ENCODE measurements around the gene BTN1A1.

DNA sequence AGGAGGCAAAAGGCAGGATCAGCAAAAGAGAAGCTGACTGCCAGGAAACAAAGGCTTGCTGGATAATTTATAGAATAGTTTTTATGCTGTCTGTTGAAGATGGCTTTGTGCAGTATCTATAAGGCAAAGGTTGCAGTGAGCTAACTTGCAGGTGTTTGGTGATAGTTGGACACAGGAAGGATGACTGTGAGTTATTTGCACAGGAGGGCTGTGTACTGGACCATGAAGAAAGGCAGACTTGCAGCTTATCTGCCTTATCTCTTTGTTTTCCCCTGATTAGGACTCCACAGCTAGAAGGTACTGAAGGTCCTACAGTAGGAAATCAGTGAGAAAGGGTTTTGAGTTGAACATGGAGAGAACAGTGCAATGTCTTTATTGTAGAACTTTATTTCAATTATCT lies 2.1 kb downstream of the BTN1A1 start:
- TF ChIP-seq, protein P1, sequence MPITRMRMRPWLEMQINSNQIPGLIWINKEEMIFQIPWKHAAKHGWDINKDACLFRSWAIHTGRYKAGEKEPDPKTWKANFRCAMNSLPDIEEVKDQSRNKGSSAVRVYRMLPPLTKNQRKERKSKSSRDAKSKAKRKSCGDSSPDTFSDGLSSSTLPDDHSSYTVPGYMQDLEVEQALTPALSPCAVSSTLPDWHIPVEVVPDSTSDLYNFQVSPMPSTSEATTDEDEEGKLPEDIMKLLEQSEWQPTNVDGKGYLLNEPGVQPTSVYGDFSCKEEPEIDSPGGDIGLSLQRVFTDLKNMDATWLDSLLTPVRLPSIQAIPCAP (CRISPR knock-in tag; IDR thresholded peaks at IDR 0.05): no peak
- TF ChIP-seq, protein P2, sequence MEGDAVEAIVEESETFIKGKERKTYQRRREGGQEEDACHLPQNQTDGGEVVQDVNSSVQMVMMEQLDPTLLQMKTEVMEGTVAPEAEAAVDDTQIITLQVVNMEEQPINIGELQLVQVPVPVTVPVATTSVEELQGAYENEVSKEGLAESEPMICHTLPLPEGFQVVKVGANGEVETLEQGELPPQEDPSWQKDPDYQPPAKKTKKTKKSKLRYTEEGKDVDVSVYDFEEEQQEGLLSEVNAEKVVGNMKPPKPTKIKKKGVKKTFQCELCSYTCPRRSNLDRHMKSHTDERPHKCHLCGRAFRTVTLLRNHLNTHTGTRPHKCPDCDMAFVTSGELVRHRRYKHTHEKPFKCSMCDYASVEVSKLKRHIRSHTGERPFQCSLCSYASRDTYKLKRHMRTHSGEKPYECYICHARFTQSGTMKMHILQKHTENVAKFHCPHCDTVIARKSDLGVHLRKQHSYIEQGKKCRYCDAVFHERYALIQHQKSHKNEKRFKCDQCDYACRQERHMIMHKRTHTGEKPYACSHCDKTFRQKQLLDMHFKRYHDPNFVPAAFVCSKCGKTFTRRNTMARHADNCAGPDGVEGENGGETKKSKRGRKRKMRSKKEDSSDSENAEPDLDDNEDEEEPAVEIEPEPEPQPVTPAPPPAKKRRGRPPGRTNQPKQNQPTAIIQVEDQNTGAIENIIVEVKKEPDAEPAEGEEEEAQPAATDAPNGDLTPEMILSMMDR (IDR thresholded peaks at IDR 0.05): no peak

Measured in WTC11 (cell line).